Cortex of kidney (tissue), 1 donor: ENCODE data around the gene ZDHHC11.
"Not testable (repeated sequence)": the region's sequence is repeated elsewhere in the genome, so short reads cannot be mapped to it uniquely, and the experiment has no call there.

Experiments
- DNase-seq: peaks from one replicate; lab custom pipeline; 2025; lab: John Stamatoyannopoulos, UW

Gene ZDHHC11

DNA sequence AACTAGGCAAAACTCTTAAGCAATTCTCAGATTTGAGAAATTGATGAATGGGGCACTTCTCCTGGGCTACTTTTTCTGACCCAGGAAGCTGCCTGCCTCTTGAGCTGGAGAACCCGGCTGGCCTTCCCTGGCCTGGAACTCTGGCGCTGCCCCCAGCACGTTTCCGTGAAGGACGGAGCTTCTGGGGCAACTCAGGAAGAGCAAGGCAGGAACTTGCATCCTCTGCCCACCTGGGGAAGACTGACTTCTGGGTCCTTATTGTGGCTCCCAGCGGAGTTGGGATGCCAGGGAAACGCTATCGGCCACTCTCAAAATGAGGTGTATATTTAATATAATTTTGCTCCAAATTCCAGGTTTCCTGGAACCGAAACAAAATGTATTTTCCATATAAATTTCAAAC, 39.4 kb downstream of the ZDHHC11 start:
- not testable (repeated sequence) for DNase-seq

DNA sequence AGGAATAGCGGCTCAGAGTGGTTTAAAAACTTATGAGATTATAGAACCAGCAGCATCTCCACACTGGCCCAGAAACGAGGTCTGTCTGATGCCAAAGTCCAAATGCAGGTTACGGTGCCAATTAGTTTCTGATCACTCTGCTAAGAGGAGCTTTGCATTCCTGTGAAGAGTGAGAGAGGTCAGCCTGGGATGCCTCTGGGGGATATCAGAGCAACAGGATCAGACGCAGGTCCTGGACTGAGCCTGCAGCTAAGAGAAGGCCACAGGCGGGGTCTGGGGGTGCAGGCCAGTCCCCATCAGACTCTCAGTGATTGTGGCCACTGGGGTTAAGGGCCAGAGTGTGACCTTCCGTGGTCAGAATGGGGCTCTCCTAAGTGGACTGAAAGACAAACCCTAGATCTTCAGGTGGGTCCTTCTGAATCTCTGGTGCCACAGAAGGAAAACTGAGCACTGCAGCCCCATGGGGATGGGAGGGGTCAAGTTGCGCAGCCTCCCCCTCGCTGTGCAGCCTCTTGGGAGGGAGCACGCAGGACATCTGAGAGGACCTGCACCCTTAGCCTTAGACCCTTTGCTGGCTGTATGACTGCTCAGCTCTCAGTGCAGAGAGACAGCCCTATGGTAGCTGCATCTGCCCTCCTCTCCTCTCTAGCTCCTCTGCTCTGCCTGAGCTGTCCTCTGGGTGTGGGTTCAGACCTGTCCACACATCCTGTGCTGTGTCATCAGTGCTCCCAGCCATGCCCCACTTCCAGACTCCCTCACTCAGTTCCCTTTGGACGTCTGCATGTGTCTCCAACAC, 42.9 kb downstream of the ZDHHC11 start:
- DNase-seq = not testable (repeated sequence)

DNA sequence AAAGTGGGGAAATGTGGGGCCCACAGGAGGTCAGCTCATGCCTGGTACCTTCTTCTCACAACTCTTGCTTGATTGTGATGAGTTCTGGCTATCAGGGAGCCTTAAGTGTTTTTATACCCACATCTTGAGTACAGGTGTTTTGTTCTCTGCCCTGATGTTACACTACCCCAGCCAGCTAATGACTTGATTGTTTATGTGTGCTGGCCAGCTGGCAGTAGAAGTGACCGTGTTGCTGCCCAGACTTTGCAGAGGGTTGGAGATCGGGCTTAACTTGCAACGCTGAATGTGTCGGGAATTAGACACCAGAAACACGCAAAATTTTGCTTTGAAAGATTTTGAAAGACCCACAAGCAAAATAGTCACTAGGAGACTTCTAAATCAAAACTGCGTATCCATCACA, 49.3 kb downstream of the ZDHHC11 start:
- no peak for DNase-seq

DNA sequence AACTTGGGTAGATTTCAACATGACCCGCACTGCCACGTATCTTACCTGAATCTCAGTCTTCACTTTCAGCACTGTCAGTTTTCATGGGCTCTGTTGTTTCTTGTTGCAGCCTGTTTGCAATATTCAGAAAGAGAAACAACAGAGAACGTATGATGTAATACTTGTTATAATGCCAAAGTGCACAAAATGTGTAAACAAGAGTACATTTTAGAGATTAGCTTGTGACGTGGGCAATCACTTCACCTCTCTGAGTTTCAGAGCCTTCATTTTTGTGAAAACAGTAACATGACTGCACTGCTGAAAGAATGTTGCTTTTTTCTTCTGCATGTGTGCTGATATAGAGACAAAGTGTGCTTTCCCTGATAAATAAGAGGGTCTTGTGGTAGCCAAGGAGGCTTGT, 49.7 kb downstream of the ZDHHC11 start:
- not testable (repeated sequence) for DNase-seq

DNA sequence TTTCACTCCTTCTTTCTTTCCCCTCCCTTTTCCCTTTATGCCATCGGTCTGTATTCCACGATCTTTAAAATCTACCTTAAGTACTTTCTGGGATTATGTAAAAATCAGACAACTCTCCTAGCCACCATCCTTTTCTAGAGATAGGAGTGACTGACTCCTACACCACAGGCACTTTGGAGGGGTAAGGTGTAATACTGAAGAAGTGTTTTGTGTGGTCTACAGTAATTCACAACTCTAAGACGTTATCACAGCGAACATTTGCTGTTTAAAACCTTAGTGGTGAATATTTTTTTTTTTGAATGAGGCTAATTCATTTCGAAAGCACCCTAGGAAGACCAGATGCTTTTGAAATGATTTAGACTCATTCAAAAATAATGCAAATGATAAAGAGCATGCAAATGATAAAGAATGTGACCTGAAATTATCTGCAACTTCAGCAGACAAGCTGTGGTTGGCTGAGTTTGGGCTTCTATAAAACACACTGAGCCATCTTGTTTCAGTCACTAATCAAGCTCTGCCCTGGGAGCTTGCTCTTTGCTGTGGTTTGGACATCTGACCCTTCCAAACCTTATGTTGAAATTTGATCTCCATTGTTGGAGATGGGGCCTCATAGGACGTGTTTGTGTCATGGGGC, 52.2 kb downstream of the ZDHHC11 start:
- not testable (repeated sequence) for DNase-seq

DNA sequence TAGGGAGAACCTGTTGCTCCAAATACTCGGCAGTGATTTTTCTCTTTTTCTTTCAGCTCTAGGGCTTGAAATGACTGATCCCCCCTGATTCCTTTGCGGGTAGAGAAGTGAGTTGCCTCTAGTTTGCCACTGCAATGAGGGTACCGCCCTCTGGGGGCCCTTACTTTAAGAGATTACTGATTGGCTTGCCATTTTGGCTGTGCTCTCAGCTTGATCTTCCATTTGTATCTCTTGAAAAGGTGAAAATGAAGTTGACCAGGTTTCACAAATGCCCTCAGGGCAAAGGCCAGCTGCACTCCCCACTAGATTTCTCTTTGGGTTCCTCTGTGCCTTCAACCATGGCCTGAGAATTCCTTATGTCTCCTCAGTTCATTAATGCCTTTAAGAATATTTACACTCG, 52.8 kb downstream of the ZDHHC11 start:
- DNase-seq = not testable (repeated sequence)

DNA sequence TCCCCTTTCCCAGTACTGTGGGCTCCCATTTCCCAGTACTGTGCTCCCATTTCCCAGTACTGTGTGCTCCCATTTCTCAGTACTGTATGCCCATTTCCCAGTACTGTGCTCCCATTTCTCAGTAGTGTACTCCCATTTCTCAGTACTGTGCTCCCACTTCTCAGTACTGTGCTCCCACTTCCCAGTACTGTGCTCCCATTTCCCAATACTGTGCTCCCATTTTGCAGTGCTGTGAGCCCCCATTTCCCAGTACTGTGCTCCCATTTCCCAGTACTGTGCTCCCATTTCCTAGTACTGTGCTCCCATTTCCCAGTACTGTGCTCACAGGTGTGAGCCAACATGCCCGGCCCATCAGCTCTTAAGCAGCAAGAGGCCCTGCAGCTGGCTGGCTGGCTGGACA, 54.9 kb downstream of the ZDHHC11 start:
- DNase-seq = not testable (repeated sequence)

DNA sequence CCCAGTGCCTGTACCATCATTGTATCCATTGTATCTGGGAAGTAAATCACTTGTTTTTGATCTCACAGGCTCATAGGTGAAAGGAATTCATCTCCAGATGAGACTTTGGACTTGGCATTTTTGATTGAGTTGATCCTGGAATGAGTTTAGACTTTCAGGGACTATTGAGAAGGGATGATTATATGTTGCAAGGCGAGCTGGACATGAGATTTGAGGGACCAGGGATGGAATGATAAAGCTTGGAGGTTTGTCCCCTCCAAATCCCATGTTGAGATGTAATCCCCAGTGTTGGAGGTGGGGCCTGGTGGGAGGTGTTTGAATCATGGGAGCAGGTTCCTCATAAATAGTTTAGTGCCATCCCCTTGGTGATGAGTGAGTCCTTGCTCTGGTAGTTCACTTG, 55.8 kb downstream of the ZDHHC11 start:
- DNase-seq = not testable (repeated sequence)

DNA sequence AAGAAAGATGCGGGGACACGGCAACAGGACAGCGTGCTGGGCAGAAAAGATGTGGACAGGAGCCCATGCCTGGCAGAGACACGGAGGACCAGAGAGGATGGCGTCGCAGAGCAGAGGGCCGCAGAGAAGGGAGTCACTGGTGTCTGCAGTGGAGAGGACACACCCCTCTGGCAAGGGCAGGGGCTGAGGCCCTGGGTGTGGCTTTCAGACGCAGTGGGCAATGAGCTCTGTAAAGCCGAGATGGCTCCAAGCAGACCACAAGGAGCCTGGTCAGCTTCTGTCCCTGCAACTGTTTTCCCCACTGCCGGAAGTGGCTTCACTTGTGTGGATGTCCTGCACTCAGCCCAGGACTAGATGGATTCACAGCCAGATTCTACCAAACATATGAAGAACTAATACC, 62.1 kb downstream of the ZDHHC11 start:
- not testable (repeated sequence) for DNase-seq

DNA sequence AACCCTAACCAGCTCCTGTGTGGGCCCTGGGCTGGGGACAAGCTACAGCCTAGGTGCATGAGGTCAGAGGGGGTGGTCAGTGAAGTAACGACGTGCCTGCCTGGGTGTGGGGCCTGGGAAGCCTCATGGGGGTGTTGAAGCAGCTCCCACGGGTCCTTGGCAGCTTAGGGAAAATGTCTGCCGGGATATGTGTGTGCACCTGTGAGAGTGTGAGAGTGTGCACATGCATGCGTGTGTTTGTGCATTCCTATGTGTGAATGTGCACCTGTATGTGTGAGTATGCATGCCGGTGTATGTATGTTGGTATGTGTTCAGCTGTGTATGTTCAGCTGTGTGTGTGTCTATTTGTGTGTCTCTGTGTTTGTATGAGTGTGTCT, 62.9 kb downstream of the ZDHHC11 start:
- DNase-seq = not testable (repeated sequence)

DNA sequence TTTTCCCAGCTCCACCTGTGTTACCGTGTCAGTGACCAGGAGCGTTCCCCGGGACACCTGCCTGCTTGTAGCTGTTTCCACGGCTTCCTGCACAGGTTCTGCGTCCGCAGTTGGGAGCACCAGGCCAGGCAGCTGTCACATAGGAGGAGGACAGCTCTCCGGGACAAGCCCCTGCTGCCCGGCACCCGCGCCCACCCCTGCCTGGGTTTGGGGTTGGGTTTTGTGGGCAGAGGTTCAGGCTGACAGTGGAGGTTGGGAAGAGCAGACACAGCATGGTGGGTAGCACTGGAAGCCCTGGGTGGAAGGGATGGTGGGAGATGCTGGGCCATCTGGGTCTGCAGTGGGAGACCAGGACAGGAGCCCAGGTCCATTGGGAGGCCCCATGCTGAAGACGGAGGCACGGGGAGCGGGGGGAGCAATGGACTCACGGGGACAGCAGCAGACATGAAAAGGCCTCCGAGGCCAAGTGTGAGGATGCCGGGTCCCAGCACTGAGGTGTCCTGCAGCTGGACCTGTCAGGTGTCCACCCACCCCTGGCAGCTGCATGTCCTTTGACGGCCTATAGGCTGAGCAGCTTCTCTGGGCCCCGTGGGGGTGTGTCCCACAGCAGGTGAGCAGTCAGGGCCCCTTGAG, 63.4 kb downstream of the ZDHHC11 start:
- not testable (repeated sequence) for DNase-seq

DNA sequence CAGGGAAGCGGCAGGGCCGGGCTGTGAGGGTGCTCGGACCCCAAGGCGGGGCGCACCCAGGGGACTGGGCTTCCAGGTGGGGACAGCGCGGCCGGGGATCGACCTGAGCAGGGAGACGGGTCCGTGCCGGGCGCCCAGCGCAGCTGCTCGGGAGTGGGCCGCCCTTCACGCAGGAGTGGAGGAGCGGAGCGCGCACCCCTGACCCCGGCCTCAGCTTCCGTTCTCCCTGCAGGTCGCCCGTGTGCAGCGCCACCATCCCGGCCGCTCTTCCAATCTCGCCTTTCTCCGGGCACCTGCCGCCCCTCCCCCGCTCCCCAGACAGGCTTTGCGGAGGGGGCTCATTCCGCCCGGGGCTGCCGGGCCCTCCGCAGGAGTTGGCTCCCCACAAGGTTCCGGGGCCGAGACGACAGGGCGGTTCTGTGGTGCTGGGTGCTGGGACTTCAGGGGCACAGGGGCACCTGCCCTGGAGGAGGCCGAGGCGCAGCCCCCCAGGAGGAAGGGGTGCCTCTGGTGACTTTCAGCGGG, 65.5 kb downstream of the ZDHHC11 start:
- not testable (repeated sequence) for DNase-seq

DNA sequence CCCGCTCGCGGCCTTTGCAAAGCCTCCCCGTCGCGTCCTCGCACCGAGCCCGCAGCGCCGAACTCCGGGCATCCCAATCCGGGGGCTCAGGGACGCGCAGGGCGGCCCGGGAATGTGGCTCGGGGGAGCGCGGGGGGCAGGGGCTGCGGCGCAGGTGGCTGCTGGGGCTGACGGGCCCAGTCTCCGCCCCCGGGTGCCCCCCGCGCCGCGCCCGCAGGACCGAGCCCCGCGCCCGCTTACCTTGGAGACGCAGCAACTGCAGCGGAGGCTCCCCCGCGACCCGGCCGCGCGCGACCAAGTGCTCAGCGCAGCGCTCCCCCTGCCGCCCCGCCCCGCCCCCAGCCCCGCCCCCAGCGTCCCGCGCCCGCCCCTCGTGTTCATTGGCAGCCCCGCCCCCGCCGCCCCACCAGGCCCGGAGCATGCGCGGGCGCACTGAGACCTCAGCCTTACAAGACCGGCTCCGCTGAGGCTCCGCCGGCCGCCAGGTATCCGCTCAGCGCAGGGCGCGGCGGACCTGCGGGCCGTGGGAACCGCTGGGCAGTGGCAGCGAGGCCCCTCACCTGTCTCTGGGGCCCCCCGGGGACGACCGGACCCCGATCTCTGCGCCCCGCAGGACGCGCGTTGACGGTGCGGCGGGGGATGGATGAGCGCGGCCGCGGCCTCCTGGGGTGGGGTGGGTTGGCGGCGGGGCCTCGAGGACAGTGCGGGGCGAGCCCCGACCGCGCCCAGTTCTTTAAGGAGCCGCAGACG, 66.2 kb downstream of the ZDHHC11 start, which contains the start of gene ZDHHC11B:
TSS of gene ZDHHC11B (minus strand) at position 302 of the 750 bp plus-strand sequence. CDS start 17,810 bp downstream, outside the sequence.
- not testable (repeated sequence) for DNase-seq

DNA sequence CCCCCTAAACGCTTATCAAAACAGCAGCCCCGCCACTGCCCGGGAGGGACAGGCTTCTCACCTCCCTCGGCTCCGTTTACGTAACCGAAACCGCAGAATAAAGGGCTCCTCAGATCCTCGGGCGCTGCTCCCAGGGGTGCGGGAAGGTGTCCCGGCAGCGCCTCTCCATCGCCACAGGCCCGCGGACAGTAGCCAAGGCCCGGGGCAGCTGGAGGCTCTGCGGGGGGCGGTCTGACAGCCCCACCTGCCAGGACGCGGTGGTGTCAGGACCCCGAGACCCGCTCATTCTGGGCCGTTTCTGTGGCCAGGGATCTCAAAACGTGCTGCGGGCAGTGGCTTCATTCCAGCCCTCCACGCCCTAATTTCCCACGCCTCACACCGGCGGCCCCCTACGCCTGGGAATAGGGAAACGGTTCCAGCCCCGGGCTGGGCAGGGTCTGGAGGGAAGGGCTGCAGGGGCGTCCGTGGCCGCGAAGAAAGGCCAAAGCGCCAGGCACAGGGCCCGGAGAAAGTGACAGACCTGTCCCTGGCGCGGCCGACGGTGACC, 66.8 kb downstream of the ZDHHC11 start:
- DNase-seq = not testable (repeated sequence)

DNA sequence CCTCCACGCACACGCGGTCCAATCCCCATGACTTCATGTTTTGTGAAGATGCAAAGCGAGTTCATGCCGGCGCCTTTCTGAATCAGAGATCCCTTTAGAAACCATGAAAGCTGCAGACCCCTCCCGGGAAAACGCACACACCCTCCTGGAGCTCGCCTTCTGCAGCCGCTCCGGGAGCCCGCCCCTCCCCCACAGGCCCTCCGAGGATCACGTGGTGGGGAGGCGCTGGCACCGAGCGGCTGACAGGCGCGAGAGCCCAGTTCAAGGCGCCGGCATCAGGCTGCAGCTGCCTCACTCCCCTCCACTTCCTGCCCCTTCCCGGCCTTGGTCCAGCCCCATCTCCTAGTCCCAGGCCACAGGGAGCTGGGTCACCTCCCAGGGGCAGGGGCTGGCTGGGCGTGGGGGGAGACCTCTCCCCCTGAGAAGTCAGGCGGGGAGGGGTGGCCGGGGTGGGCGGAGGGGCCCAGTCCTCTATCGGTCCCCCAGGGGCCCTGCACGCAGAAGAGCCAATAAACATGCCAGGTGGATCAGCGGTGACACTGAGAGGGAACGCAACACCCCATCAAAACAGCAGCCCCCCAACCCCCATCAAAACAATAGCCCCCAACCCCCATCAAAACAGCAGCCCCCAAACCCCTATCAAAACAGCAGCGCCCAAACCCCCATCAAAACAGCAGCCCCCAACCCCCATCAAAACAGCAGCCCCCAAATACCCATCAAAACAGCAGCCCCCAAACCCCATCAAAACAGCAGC, 67.6 kb downstream of the ZDHHC11 start:
- not testable (repeated sequence) for DNase-seq

DNA sequence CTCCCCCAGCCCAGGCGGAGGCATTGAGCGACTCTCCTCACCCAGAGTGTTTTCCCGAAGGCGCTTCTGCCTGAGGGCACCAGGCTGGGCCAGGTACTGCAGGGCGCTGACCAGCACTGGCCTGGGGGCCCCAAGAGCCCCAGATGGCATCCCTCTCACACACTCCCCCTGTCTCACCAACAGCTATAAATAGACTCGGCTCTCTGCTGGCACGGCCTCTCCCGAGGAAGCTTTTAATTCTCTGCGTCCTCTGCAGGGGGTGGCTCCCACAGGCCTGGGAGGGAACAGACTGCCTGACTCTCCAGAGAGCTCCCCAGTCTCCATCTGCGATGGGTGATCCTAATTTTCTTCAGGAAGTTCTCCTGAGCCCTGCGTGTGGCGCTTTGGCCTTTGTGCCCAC, 68.4 kb downstream of the ZDHHC11 start:
- DNase-seq = not testable (repeated sequence)

DNA sequence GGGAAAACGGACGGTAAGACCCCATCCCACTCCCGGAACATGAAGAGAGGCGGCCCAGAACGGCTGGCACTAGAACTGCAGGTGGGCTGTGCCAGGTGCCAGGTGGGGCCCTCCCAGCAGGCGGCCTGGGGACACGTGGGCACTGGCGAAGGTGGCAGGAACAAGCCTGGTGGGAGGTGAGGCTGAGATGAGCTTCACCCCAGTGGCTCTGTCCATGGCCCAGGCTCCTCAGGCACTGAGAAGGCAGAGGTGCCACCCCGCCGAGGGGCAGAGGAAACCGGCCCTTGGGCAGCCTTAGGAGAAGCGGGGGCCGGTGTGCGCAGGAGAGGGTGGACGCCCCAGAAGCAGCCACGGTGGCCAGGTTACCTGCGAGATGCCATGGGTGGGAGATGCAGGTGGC, 70.2 kb downstream of the ZDHHC11 start:
- not testable (repeated sequence) for DNase-seq

DNA sequence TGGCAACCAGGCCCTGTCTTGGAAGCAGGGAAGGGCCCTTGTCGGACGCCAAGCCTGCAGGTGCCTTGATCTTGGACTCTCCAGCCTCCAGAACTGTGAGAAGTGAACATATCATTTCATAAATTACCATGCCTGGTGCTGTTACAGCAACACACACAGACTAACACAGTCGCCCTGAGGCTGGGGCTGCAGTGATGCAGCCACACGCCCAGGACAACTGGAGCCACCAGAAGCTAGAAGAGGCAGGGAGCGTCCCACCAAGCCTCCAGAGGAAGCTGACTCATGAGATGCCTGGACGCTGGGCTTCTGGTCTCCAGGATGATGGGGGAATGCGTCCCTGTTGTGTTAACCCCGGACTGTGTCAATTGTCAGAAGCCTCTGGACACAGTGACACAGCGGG, 71.8 kb downstream of the ZDHHC11 start:
- DNase-seq = not testable (repeated sequence)

DNA sequence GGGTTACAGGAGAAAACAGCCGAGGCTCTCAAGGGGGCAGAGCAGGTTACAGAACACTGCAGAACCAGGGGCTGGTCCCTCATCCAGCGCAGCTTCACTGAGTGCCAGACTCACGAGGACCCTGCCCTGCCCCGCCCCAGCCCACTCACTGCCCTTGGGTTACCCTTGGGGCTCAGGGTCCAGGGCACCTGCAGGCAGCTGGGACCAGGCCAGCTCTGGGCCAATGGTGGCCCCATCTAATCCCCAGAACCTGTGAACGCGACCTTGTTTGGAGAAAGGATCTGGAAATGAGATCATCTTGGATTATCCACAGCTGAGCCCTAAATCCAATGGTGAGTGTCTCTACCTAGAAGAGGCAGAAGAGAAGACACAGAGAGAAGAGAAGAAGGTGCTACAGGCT, 72.4 kb downstream of the ZDHHC11 start:
- DNase-seq = not testable (repeated sequence)

DNA sequence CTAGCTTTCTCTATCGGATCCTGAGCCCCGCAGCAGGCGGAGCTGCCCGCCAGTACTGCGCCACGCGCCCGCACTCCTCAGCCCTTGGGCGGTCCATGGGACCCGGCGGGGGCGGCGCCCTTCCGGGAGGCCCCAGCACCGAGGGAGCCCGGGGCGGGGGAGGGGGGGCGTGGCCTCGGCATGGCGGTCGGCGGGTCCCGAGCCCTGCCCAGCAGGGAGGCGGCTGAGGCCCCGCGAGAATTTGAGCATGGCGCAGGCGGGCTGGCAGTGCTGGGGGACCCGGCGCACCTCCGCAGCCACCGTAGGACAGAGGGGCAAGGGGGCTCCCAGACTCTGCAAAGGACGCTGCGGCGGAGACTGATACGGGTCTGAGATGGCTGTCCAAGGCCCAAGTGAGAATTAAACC, 73.0 kb downstream of the ZDHHC11 start:
- DNase-seq = no peak
